HepG2 (cell line): ENCODE data around the gene ZNF213. TPM values are rescaled to one million over a fixed set of nuclear protein-coding genes. Genes with fewer than 3 reads are reported as not detected.

Experiments used
- DRAP1 ChIP-seq: IDR thresholded peaks from 2 replicates; pipeline ENCODE4 v1.6.1; 2016; ENCODE audit warnings: missing genetic modification reagents, missing compliant biosample characterization
- FOXK2 ChIP-seq: fragments of 450-650 bp; IDR thresholded peaks from 2 replicates; pipeline ENCODE4 v1.6.1; 2016
- TAF15 ChIP-seq: fragments of 200-400 bp; formaldehyde crosslinking; IDR thresholded peaks from one replicate; pipeline ENCODE4 v1.6.1; 2018; ENCODE audit warnings: mild to moderate bottlenecking, low read depth, low read length; ENCODE audit not compliant: poor library complexity, severe bottlenecking
- ZBTB40 ChIP-seq, 2 experiments: fragments of 450-650 bp in 1 of 2; sonication (generic) in 1 of 2; formaldehyde crosslinking in 1 of 2; IDR thresholded peaks; 2 replicates each; pipeline versions ENCODE4 v1.6.1 to v1.8.0; 2016 to 2022; ENCODE audit warnings: antibody characterized with exemption in 1 of 2, mild to moderate bottlenecking in 1 of 2, missing genetic modification reagents in 1 of 2
- ZNF260 ChIP-seq: sonication (generic); formaldehyde crosslinking; IDR thresholded peaks from 2 replicates; pipeline ENCODE4 v1.4.0; 2020; ENCODE audit warnings: missing genetic modification reagents, low read depth, mild to moderate bottlenecking, borderline replicate concordance
- ZNF678 ChIP-seq: sonication (generic); formaldehyde crosslinking; IDR thresholded peaks from 2 replicates; pipeline ENCODE4 v1.4.0; 2020; ENCODE audit warnings: mild to moderate bottlenecking, missing genetic modification reagents
- polyA plus RNA-seq, 8 experiments: library from polyadenylated mRNA; depleted of rRNA in 3 of 8; stranded (reverse) in 7 of 8; unstranded in 1 of 8; fragments of >200 nt; fragmentation: Illumina TruSeq in 4 of 8; extraction: Trizol in 4 of 8; gene quantifications; 2 replicates each; pipeline versions ENCODE4 v1.2.1 to v1.2.3, GENCODE V29; 2011 to 2016; ENCODE audit warnings: low read depth in 4 of 8, missing spikeins in 1 of 8, mixed read lengths in 1 of 8; ENCODE audit not compliant: insufficient read depth in 1 of 8
- total RNA-seq, 5 experiments: library from RNA; depleted of rRNA; stranded (reverse); fragments of >200 nt; fragmentation: Illumina TruSeq; extraction: Trizol; gene quantifications; 2 replicates each; pipeline ENCODE4 v1.2.3, GENCODE V29; 2016; ENCODE audit warnings: low read depth in 1 of 5
- TF ChIP-seq, protein P1 (sequence below): sonication (generic); formaldehyde crosslinking; IDR thresholded peaks from 2 replicates; pipeline ENCODE4 v1.4.0; 2020; ENCODE audit warnings: mild to moderate bottlenecking, missing genetic modification reagents, borderline replicate concordance
- TF ChIP-seq, protein P2 (sequence below): IDR thresholded peaks from 2 replicates; pipeline ENCODE4 v1.6.1; 2016; ENCODE audit warnings: missing biosample characterization, missing genetic modification reagents, low read depth
- TF ChIP-seq, protein P3 (sequence below): IDR thresholded peaks from 2 replicates; pipeline ENCODE4 v1.6.1; 2016; ENCODE audit warnings: mild to moderate bottlenecking

ZNF213 gene
- total and polyA plus RNA-seq, 2 of the 13 experiments (the other 11 are each of a cell fraction or from before 2014, with no cell fraction given), result 0.59 to 0.97 TPM

DNA sequence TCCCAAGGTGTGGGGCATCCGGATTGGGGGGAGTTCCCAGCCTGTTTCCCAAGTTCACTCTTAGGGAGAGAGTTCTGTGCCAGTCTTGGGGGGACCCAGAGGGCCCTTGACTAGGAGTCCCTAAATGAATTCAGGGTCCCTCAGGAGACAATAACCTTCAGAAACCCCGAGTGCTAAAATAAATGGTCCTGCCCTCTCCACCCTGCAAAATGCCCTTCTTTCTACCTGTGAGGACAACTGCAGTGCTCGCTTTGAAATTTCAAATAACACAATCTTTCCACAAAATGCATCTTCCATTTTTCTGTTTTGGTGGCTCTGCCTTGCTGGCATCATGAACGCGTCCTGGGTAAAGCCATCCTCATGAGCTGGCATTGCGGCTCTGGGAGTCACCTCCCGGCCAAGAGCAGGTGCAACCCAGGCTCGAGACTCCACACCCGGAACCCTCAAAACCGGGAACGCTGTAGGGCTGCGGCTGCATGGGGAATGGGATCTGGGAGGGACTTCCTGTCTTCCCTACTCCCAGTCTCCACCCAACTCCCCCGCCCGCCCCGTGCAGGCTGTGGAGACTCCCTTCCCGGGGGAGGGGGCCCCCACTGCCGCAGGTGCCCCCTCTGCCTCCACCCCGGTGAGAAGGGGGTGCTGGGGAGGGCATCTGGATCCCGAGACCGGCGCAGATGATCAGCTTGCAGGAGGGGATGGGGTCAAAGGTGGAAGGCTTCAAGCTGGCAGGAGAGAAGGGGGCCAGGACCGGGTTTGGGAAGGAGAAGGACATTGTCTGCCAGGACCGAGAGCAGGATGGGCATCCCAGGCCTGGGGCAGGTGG, 22.6 kb upstream of the ZNF213 start, which contains the start of gene ZNF205 (continued):
- TF ChIP-seq, protein P1, sequence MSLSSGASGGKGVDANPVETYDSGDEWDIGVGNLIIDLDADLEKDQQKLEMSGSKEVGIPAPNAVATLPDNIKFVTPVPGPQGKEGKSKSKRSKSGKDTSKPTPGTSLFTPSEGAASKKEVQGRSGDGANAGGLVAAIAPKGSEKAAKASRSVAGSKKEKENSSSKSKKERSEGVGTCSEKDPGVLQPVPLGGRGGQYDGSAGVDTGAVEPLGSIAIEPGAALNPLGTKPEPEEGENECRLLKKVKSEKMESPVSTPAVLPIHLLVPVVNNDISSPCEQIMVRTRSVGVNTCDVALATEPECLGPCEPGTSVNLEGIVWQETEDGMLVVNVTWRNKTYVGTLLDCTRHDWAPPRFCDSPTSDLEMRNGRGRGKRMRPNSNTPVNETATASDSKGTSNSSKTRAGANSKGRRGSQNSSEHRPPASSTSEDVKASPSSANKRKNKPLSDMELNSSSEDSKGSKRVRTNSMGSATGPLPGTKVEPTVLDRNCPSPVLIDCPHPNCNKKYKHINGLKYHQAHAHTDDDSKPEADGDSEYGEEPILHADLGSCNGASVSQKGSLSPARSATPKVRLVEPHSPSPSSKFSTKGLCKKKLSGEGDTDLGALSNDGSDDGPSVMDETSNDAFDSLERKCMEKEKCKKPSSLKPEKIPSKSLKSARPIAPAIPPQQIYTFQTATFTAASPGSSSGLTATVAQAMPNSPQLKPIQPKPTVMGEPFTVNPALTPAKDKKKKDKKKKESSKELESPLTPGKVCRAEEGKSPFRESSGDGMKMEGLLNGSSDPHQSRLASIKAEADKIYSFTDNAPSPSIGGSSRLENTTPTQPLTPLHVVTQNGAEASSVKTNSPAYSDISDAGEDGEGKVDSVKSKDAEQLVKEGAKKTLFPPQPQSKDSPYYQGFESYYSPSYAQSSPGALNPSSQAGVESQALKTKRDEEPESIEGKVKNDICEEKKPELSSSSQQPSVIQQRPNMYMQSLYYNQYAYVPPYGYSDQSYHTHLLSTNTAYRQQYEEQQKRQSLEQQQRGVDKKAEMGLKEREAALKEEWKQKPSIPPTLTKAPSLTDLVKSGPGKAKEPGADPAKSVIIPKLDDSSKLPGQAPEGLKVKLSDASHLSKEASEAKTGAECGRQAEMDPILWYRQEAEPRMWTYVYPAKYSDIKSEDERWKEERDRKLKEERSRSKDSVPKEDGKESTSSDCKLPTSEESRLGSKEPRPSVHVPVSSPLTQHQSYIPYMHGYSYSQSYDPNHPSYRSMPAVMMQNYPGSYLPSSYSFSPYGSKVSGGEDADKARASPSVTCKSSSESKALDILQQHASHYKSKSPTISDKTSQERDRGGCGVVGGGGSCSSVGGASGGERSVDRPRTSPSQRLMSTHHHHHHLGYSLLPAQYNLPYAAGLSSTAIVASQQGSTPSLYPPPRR, result 0 out of 2 replicates have a peak, but pooled peaks have one; percentile 42
- no peak for TF ChIP-seq FOXK2
- peak; percentile 88 for TF ChIP-seq ZBTB40 (IDR thresholded peaks at IDR 0.05)
- no peak for TF ChIP-seq ZBTB40 (CRISPR knock-in tag; IDR thresholded peaks at IDR 0.05)
- no peak for TF ChIP-seq TAF15
- no peak for TF ChIP-seq ZNF260 (CRISPR knock-in tag)
- TF ChIP-seq DRAP1 (CRISPR knock-in tag), result peak; percentile 51
- TF ChIP-seq, protein P2, sequence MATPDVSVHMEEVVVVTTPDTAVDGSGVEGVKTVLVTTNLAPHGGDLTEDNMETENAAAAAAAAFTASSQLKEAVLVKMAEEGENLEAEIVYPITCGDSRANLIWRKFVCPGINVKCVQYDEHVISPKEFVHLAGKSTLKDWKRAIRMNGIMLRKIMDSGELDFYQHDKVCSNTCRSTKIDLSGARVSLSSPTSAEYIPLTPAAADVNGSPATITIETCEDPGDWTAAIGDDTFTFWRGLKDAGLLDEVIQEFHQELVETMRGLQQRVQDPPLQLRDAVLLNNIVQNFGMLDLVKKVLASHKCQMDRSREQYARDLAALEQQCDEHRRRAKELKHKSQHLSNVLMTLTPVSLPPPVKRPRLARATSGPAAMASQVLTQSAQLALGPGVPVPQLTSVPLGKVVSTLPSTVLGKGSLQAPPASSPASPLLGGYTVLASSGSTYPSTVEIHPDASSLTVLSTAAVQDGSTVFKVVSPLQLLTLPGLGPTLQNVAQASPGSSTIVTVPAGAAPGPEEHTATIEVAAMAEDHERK (CRISPR knock-in tag), result no peak
- TF ChIP-seq, protein P3, sequence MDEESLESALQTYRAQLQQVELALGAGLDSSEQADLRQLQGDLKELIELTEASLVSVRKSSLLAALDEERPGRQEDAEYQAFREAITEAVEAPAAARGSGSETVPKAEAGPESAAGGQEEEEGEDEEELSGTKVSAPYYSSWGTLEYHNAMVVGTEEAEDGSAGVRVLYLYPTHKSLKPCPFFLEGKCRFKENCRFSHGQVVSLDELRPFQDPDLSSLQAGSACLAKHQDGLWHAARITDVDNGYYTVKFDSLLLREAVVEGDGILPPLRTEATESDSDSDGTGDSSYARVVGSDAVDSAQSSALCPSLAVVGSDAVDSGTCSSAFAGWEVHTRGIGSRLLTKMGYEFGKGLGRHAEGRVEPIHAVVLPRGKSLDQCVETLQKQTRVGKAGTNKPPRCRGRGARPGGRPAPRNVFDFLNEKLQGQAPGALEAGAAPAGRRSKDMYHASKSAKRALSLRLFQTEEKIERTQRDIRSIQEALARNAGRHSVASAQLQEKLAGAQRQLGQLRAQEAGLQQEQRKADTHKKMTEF (CRISPR knock-in tag), result peak; percentile 82
- TF ChIP-seq ZNF678 (CRISPR knock-in tag), result no peak
